Breast epithelium (tissue), 3 donors: ENCODE results near the gene FANCC.

ENCODE experiments used
- CTCF ChIP-seq, 3 donors: fragments of 450-650 bp; IDR thresholded peaks; one replicate each; pipeline ENCODE4 v1.5.1; 2016 to 2017; ENCODE audit warnings: antibody characterized with exemption in 3 of 3, mild to moderate bottlenecking in 3 of 3, moderate library complexity in 3 of 3
- POLR2A ChIP-seq: fragments of 450-650 bp; IDR thresholded peaks from one replicate; pipeline ENCODE4 v1.6.1; 2016; ENCODE audit warnings: antibody characterized with exemption, mild to moderate bottlenecking, moderate library complexity
- POLR2AphosphoS5 ChIP-seq, 3 donors: sonication (generic); formaldehyde crosslinking; IDR thresholded peaks; one replicate each; pipeline ENCODE4 v1.6.1; 2017; ENCODE audit warnings: antibody characterized with exemption in 3 of 3

GRCh38 chr9:95080961-95081647 lies 236.4 kb downstream of the FANCC start:
- TF ChIP-seq POLR2A (no peak), CTCF (IDR thresholded peaks at IDR 0.05) (no peak), POLR2AphosphoS5 (IDR thresholded peaks at IDR 0.05) (no peak)
